GM18951 (cell line): ENCODE results near the gene PLEKHA4.
"Not testable (repeated sequence)": the region's sequence is repeated elsewhere in the genome, so short reads cannot be mapped to it uniquely, and the experiment has no call there.

Source experiments
- POLR2A ChIP-seq: IDR thresholded peaks from 4 replicates; pipeline ENCODE4 v1.6.1; 2011; ENCODE audit warnings: mild to moderate bottlenecking; ENCODE audit not compliant: insufficient read length, insufficient read depth; ENCODE audit errors: extremely low read depth
- in situ Hi-C: fragments of 300-500 bp; cut with MboI; formaldehyde crosslinking; loops from one replicate; pipeline ENCODE4 v1.12.0; 2022; ENCODE audit warnings: low sequenced_read_pairs, mixed read lengths, inconsistent platforms; ENCODE audit not compliant: unreplicated experiment

PLEKHA4 gene

DNA sequence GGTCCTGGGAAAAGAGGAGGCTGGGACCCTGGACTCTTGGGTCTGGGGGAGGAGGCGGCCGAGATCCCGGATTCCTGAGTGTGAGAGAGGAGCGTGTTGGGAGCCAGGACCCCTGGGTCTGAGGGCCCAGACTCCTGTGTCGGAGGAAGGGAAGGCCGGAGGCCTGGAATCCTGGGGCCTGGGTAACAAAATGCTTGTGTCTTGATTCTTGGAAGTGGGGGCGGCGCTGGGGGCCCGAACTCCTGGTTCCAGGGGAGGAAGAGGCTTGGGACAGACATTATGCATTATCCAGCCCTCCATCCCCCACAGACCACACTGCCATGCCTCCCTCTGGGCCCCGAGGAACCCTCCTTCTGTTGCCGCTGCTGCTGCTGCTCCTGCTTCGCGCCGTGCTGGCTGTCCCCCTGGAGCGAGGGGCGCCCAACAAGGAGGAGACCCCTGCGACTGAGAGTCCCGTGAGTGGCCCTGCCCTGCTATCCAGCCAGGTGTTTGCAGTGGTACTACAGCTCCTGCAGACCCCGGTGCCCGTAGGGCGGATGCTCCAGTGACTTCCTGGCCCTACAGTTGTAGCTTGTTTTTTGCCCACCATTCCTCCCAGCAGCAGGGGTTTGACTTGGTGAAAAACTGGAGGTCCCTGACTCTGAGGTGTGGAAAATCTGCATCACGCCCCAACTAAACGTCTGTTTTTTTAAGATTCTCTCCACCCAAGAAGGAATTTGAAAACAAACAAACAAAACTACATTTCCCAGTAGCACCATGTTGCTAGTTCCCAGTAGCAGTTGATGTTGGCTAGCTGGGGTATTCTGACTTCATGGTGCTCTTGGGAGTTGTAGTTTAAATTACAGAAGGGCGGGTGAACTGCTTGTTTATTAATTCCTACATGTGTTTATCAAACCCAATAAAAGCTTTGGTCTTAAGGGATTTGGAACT is 32.3 kb upstream of the PLEKHA4 start:
- in situ Hi-C loops: no loop called here

DNA sequence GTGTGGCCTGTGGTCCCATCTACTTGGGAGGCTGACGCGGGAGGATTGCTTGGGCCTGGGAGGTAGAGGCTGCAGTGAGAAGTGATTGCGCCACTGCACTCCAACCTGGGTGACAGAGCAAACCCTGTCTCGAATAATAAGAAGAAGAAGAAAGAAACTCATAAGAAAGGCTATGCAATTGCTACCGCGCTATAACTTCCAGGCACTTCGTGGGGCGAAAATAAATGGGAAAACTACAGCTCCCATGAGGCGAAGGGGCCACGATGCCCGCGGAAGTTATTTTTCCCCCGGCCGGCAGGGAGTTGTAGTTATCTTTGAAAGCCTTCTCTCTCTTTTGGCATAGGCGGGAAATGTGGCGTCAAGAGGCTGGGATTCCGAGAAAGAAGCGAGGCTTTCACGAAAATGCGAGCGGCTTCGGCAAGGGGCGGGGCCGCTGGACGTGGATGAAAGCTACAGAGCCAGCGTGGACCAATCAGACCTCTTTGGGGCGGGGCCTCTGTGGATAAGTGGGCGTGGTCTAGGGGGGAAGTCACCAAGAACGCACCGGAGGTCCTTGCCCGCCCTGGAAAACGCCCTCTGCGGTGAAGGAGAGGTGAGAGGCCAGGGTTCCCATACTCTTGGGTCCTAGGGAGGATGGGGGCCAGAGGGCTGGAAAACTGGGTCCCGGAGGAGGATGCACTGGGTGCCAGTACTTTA is 31.5 kb upstream of the PLEKHA4 start, which contains the start of gene NUCB1:
Gene NUCB1 (plus strand): TSS at position 532 of the 696 bp plus-strand sequence. CDS start 485 bp downstream, outside the sequence.
- TF ChIP-seq POLR2A: peak; percentile 67
- in situ Hi-C loops: no loop called here

More for the DNA sequence above, 32.3 kb upstream of the PLEKHA4 start:
- no peak for TF ChIP-seq POLR2A

DNA sequence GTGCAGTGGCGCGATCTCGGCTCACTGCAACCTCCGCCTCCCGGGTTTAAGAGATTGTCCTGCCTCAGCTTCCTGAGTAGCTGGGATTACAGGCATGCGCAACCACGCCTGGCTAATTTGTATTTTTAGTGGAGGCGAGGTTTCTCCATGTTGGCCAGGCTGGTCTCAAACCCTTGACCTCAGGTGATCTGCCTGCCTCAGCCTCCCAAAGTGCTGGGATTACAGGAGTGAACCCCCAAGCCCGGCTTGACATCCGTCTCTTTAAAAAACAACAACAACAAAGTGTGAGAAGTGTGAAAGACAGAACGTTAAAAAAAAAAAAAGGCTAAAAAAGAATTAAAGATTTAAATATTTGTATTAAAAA is 31.0 kb upstream of the PLEKHA4 start:
- in situ Hi-C loops: not testable (repeated sequence)

DNA sequence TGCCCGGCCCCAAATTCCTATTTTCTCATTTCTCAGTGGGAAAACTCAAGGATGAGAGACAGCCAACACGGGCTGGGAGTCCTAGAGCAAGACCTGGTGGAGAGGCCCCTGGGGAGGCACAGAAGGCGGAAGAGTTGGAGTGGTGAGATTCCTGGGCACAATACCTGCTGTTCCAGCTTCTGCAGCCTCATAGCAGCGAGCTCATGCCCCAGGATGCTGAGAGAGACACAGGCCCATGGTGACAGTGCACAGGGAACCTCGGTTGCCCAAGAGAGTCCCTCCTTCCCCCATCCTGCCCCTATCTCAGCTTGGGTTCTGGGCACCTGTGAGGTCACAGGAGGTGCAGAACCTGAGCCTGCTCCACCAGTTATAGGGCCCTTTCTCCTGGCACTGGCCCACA is 28.8 kb upstream of the PLEKHA4 start:
- in situ Hi-C loops: no loop called here
- TF ChIP-seq POLR2A: no peak

DNA sequence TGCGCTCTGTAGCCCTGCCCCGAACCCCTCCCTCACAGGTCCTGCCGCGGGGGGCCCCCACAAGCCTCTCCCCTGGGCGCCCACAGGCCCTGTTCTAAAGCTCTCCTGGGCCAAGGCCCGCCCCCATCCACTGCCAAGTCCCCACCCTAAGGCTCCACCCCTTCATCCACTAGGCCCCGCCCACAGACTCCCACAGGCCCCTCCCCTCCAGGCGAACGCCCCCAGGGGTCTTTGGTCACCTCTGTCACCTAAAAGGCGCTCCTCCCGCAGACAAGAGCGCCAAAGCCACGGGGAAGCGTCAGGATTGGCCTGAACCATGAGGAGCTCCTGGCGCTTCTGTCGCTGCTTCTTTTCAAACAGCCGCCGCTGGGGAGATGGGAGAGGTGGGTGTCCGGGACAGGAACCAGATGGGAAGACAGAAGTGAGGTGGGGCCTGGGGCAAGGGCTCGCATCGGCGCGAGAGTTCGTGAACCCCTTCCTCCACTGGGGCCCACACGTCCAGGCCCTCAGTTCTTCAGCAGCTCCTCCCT is 27.8 kb upstream of the PLEKHA4 start:
- in situ Hi-C loops: no loop called here
- peak; percentile 12 for TF ChIP-seq POLR2A

DNA sequence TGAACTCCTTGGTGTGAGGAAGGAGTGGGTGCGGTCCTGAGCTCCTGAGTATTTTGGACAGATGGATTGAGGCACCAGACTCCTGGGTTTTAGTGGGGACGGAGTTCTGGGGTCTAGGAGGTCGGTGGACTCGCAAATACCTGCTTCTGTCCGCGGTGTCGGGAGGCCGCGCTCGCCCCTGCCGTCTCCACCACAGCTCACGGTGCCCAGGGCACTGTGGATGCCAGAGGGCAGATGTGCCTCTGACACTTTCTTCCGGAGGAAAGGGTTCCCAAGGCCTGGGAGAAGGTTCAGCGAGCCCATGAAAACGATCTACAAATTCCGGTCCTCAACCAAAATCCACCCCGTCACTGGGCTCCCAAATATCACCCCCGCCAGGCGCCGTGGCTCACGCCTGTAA is 26.8 kb upstream of the PLEKHA4 start:
- in situ Hi-C loops: no loop called here
- no peak for TF ChIP-seq POLR2A

DNA sequence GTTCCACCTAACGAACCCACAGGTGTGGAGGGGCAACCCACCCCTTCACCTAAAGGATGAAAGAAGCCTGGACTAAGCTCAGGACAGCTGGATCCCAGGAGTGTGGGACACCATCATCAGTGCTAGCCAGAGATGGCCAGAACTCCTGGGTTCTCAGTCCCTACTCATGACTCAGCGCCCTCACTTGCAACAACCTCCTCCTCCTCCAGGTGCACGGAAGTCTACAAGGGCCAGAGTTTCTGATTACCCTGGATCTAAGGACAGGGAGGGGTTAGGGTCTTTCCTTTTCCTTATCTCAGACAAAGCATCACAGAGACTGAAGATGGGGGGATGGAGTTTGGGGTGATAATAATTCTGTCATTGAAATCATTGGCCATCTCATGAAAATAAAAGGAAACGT is 22.1 kb upstream of the PLEKHA4 start:
- in situ Hi-C loops: no loop called here
- no peak for TF ChIP-seq POLR2A

DNA sequence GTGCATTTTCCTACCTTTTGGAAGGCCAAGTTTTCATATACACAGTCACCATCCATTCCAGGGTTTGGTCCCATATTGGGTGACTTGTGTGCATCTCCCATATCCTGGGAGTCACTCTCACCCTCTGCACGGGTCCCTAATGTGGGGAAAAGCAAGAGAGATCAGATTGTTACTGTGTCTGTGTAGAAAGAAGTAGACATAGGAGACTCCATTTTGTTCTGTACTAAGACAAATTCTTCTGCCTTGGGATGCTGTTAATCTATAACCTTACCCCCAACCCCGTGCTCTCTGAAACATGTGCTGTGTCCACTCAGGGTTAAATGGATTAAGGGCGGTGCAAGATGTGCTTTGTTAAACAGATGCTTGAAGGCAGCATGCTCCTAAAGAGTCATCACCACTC is 21.1 kb upstream of the PLEKHA4 start:
- in situ Hi-C loops: not testable (repeated sequence)

DNA sequence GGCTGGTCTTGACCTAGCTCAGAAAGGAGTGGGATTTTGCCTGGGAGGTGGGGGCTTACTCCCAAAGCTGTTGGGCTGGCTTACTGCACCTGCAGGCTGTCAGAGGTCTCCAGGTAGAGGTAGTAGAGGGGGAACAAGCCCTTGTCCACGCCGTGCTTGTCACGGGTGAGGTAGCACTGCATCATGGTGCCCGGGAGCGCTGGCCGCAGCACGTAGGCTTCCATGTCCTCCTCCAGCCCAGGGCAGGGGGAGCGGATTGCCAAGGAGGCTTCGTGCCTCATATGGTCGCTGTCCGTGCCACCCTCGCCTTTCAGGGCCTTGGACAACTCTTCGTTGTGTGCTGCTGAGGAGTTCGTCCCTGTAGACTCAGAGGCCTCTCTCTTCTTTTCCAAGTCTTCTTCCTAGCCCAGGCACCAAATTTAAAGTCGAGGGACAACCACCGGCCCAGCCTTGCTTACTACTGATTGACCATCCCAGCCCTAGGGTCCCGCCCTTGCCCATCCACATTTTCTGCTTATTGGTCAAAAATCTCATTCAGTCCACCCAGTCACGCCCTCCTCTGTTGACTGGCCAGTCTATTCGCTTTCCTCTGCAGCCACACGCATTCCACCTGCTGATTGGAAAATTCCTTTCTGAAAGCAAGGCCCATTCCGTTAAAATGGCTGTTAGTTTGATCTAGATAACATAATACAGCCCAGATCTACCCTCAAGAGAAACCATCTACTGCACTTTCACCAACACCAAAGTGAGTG is 19.6 kb upstream of the PLEKHA4 start:
- no peak for TF ChIP-seq POLR2A
- in situ Hi-C loops: no loop called here

DNA sequence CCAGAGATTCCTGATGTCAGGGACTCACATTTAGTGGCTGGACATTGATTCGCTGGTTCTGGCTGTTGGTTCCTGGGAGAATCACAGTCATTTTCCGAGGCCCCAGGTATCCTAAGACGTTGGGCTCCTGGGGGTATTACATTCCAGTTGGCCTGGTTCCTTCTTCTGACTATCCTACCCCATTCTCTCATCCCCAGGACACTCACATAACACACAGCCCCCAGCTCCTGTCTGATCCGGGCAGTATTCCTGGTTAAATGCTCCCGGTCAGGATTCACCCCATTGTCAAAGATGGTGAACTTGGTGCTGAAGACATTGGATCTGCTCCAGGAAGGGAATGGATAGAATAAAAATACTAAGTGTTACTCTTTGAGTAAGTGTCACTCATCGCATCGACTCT is 15.3 kb upstream of the PLEKHA4 start:
- no peak for TF ChIP-seq POLR2A
- in situ Hi-C loops: no loop called here

DNA sequence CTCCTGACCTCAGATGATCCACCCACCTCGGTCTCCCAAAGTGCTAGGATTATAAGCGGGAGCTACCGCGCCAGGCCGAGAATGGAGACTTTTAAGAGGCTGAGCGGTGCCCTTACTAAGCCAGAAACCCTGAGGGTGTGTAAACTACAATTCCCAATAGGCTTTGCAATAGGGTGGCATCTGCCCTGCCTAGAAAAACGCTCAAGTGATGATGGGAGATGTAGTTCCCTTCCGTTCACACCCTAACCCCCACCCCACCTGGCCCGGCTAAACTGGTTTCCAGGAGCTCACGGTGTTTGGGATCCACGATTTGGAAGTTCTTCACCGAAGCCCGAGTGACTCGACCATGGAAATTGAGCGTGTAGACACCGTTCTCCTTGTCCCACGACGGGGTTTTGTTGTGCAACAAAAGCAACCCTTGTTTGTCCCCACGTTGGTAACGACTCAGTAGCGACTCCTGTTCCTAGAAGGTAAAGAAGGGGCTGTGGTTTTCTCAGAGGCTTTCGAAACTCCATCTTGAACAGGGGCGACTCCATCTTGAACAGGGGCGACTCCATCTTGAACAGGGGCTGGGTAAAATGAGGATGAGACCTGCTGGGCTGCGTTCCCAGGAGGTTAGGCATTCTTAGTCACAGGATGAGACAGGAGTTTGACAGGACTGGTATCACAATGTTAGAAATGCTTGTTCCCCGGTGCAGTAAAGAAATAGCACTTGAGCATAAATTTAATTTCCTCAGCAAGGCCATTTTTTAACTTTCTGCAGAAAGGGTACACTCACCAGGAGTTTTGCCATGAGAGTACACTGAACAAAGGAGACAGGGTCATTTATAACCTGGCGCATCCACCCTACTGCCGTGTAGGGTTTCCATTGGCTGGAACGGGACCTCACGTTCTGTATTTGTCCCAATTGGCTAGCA is 13.6 kb upstream of the PLEKHA4 start:
- in situ Hi-C loops: no loop called here
- TF ChIP-seq POLR2A: no peak

DNA sequence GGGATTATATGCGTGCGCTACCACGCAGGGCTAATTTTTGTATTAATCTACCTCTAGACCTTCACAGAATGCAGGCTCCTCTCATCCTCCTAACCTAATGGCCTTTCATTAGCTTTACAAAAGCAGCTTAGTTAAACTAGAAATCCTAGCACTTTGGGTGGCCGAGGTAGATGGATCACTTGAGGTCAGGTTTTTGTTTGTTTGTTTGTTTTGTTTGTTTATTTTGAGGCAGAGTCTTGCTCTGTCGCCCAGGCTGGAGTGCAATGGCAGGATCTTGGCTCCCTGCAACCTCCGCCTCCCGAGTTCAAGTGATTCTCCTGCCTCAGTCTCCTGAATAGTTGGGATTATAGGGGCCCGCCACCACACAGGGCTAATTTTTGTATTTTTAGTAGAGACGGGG is 11.3 kb upstream of the PLEKHA4 start:
- in situ Hi-C loops: not testable (repeated sequence)

DNA sequence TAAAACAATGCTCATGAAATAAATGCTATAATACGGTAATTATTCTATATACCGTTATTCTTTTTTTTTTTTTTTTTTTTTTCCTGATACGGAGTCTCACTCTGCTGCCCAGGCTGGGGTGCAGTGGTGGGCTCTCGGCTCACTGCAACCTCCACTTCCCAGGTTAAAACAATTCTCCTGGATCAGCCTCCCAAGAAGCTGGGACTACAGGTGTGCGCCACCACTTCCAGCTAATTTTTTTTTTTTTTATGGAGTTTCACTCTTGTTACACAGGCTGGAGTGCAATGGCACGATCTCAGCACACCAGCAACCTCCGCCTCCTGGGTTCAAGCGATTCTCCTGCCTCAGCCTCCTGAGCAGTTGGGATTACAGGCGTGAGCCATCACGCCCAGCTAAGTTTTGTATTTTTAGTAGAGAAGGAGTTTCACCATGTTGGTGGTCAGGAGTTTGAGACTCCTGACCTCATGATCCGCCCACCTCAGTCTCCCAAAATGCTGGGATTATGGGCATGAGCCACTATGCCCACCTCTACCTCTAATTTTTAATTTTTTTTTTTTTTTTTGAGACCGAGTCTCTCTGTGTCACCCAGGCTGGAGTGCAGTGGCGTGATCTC is 10.7 kb upstream of the PLEKHA4 start:
- in situ Hi-C loops: no loop called here
- no peak for TF ChIP-seq POLR2A
